Measurements from ENCODE around the gene PRSS50. TPM values are rescaled to one million over a fixed set of nuclear protein-coding genes. Genes with fewer than 3 reads are reported as not detected.
"Not testable (repeated sequence)": the region's sequence is repeated elsewhere in the genome, so short reads cannot be mapped to it uniquely, and the experiment has no call there.

The PRSS50 gene
- total RNA-seq, 1 donor from 2014 or later: not detected

- no peak for DNase-seq (ENCODE audit: low spot score in 2 of 2)
- FAIRE-seq: no peak
Measured at GRCh38 chr3:46709721-46710120, 7.9 kb downstream of the PRSS50 start.

GRCh38 chr3:46709157-46709654, 8.5 kb downstream of the PRSS50 start:
- DNase-seq (ENCODE audit: low spot score in 2 of 2): no peak
- no peak for FAIRE-seq

GRCh38 chr3:46708401-46709156, 9.1 kb downstream of the PRSS50 start:
- FAIRE-seq: no peak
- DNase-seq (ENCODE audit: low spot score in 2 of 2): no peak

GRCh38 chr3:46707601-46708011, 10.1 kb downstream of the PRSS50 start:
- FAIRE-seq: no peak
- no peak for DNase-seq (ENCODE audit: low spot score in 2 of 2)

- FAIRE-seq (no peak), DNase-seq (ENCODE audit: low spot score in 2 of 2) (no peak)
Measured at GRCh38 chr3:46706771-46707582, 10.7 kb downstream of the PRSS50 start.

GRCh38 chr3:46705751-46706552, 11.7 kb downstream of the PRSS50 start:
- DNase-seq (ENCODE audit: low spot score in 2 of 2): no peak

GRCh38 chr3:46705022-46705530, 12.6 kb downstream of the PRSS50 start:
- DNase-seq (ENCODE audit: low spot score in 2 of 2) (peak; percentile 69 to 87), FAIRE-seq (no peak)

More at GRCh38 chr3:46705751-46706552, 11.7 kb downstream of the PRSS50 start:
- no peak for FAIRE-seq

- FAIRE-seq; DNase-seq (ENCODE audit: low spot score in 2 of 2): not testable (repeated sequence)
Measured at GRCh38 chr3:46704346-46704745, 13.3 kb downstream of the PRSS50 start.

GRCh38 chr3:46703013-46703520, 14.6 kb downstream of the PRSS50 start:
- DNase-seq (ENCODE audit: low spot score in 2 of 2) (no peak), FAIRE-seq (no peak)

GRCh38 chr3:46702246-46703012, 15.2 kb downstream of the PRSS50 start:
- FAIRE-seq: no peak
- no peak for DNase-seq (ENCODE audit: low spot score in 2 of 2)

- FAIRE-seq (no peak), DNase-seq (ENCODE audit: low spot score in 2 of 2) (peak in 1 of 2 donors; percentile 67)
Measured at GRCh38 chr3:46701181-46701939, 16.3 kb downstream of the PRSS50 start, which contains the start of gene TMIE. TSS of gene TMIE (plus strand) at chr3:46701392. CDS start at chr3:46701488, 96 bp downstream.

- DNase-seq (ENCODE audit: low spot score in 2 of 2) (peak; percentile 63 to 75), FAIRE-seq (no peak)
Measured at GRCh38 chr3:46700772-46701171, 16.9 kb downstream of the PRSS50 start.

GRCh38 chr3:46699676-46700523, 17.8 kb downstream of the PRSS50 start:
- peak; percentile 50 to 54 for DNase-seq (ENCODE audit: low spot score in 2 of 2)
- no peak for FAIRE-seq

- no peak for DNase-seq (ENCODE audit: low spot score in 2 of 2)
- no peak for FAIRE-seq
Measured at GRCh38 chr3:46695962-46696894, 21.4 kb downstream of the PRSS50 start.

- DNase-seq (ENCODE audit: low spot score in 2 of 2): no peak
- FAIRE-seq: no peak
Measured at GRCh38 chr3:46695177-46695961, 22.3 kb downstream of the PRSS50 start.

GRCh38 chr3:46694520-46694919, 23.1 kb downstream of the PRSS50 start:
- DNase-seq (ENCODE audit: low spot score in 2 of 2): no peak
- FAIRE-seq: no peak
